Mammary epithelial cell (primary cell): ENCODE measurements around the gene DNTTIP2.

ENCODE experiments used
- EZH2 ChIP-seq: IDR thresholded peaks from 2 replicates; pipeline ENCODE4 v1.6.1; 2012; ENCODE audit warnings: low read length, inconsistent platforms, borderline replicate concordance
- TF ChIP-seq, protein P1 (sequence below), 2 donors: IDR thresholded peaks in 1 of 2; conservative IDR thresholded peaks in 1 of 2; 2 replicates each; pipeline ENCODE4 v1.5.1; 2011 to 2012; ENCODE audit warnings: inconsistent platforms in 2 of 2, low read length in 2 of 2, mild to moderate bottlenecking in 2 of 2, control low read depth in 1 of 2, low read depth in 1 of 2; ENCODE audit not compliant: insufficient read depth in 1 of 2; ENCODE audit errors: extremely low read depth in 1 of 2

DNA sequence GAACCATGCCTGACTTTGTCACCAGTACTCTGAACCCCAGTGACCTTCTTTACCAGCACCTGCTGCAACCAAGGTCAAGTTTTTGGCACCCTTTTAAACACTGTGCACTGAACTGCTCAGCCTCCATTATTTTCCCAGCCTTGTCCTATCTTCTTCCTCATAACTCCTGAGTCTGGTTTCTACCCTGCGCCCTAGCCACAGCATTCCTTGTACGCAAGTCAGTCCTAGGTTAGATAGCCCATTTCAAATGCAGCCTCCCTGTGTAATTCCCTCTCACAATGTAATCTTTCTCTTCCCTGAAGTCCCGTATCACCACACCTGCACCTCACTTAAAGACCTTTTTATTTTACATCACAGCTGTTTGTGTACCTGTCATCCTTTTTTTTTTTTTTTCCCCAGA is 37.2 kb downstream of the DNTTIP2 start:
- TF ChIP-seq, protein P1, sequence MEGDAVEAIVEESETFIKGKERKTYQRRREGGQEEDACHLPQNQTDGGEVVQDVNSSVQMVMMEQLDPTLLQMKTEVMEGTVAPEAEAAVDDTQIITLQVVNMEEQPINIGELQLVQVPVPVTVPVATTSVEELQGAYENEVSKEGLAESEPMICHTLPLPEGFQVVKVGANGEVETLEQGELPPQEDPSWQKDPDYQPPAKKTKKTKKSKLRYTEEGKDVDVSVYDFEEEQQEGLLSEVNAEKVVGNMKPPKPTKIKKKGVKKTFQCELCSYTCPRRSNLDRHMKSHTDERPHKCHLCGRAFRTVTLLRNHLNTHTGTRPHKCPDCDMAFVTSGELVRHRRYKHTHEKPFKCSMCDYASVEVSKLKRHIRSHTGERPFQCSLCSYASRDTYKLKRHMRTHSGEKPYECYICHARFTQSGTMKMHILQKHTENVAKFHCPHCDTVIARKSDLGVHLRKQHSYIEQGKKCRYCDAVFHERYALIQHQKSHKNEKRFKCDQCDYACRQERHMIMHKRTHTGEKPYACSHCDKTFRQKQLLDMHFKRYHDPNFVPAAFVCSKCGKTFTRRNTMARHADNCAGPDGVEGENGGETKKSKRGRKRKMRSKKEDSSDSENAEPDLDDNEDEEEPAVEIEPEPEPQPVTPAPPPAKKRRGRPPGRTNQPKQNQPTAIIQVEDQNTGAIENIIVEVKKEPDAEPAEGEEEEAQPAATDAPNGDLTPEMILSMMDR (conservative IDR thresholded peaks at IDR 0.05 in 1 of 2, IDR thresholded peaks at IDR 0.05 in 1 of 2; ENCODE audit: extremely low read depth in 1 of 2, insufficient read depth in 1 of 2, low read depth in 1 of 2, low read length in 2 of 2) = no peak
- TF ChIP-seq EZH2 = no peak
